Activated CD8-positive, alpha-beta memory T cell treated with anti-CD3 and anti-CD28 coated beads, Interleukin-2, amount 50 U/mL, for 1 hour (primary cell): Measurements from ENCODE around the gene ELAC1.

Experiments
- DNase-seq: peaks from one replicate; pipeline ENCODE4 v3.0.0-alpha.2; 2020; ENCODE audit errors: extremely low read depth

ELAC1 gene

GRCh38 chr18:51017140-51017879 is 49.5 kb downstream of the ELAC1 start:
- no peak for DNase-seq

DNA sequence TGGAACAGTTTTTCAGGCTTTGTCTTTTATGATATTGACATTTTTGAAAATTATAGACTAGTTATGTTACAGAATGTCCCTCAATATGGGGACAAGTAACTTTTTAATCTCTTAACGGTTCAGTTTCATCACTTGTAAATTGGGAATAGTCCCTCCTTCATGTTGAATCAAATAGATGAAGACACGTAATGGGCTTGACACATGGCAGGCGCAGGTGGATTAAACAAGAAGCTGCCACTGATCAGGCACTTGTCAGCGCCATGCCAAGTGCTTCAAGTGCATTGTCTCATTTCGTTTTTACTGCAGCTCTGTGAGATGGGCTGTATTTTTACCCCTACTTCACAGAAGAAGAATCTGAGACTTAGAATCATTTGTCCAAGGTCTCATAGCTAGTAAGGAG is 52.7 kb downstream of the ELAC1 start:
- DNase-seq: no peak

DNA sequence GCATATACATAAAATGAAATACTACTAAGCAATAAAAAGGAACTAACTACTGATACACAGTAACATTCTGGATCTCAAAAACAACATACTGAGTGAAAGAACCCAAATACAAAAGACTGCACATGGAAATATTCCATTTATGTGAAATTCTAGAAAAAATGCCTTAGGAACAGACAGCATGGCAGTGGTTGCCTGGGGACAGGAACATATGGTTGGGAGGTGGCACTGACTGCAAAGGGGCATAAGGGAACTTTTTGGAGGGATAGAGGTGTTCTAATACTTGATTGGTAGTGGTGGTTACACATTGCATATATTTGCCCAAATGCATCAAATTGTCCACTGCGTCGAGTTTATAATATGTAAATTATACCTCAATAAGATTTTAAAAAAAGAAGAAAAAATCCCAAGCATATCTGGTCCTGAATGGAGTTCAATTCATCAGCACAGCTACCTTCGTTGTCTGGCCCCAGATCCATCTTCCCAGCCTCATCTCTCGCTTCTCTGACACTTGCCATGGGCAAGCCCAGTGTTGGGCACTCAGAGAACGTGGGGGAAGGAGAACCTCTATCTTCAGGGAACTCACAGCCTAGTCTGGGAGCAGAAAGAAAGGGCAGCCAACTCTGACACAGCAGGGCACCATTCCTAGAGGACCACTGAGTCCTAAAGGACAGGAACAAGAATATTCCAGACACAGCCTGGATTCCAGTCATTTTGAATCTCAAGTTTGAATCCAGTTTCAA is 53.6 kb downstream of the ELAC1 start:
- DNase-seq: no peak

DNA sequence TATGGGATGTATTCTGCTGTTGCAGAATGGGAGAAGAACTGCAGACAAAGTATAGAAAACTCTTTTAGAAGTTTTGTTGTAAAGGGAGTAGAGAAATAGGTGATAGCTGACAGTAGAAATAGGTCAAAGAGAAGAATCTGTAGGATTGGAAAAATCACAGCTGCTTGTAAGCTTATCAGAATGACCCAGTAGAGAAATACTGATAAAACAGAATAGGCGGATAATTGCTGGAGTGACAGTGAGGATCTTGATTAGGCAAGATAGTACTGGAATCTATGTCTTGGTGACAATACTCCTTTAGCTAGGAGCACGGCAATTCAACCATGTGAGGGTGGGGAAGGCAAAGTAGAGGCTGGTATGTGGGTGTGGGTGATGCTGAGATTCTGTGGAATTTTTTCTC is 57.7 kb downstream of the ELAC1 start:
- DNase-seq: no peak

DNA sequence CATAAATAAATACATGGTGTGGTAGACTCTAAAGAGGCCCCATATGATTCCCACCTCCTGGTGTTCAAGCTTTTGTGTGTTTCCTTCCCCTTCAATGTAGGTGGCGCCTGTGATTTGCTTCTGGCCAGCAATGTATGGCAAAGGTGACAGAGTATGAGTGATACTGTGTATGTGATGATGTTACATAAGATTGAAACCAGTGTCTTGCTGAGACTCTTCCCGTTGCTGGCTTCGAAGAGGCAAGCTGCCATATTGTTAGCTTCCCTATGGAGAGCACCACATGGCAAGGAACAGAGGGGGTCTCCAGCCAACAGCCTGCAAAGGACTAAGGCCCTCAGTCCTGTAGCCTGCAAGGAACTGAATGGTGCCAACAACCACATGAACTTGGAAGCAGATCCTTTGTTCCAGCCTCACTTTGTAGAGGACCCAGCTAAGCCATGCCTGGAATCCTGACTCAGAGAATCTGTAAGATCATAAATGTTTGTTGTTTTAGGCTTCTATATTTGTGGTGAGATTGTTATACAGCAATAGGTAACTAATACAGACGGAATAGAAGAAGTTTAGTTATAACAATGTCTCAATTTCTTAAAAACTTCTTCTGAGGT is 60.5 kb downstream of the ELAC1 start:
- no peak for DNase-seq

DNA sequence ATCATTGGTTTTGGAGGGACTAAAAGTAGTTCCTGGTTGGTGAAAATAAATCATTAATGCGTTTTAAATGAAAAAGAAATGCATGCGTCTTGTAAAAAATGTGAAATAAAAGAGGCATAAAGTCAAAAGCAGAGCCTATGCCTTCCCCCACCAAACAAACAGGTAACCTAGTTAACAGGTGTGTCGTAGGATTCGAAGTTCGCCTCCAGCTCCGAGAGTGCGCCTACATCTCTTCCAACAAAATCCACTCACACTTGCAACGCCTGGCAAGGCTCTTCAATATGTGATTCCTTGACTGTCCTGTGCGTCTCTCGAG is 61.5 kb downstream of the ELAC1 start:
- no peak for DNase-seq

- peak; percentile 96 for DNase-seq
Measured at GRCh38 chr18:51029694-51030536, 62.1 kb downstream of the ELAC1 start, which contains the start of gene SMAD4. Gene SMAD4 (plus strand): TSS chr18:51030213. CDS start chr18:51047047, 16,834 bp downstream.

DNA sequence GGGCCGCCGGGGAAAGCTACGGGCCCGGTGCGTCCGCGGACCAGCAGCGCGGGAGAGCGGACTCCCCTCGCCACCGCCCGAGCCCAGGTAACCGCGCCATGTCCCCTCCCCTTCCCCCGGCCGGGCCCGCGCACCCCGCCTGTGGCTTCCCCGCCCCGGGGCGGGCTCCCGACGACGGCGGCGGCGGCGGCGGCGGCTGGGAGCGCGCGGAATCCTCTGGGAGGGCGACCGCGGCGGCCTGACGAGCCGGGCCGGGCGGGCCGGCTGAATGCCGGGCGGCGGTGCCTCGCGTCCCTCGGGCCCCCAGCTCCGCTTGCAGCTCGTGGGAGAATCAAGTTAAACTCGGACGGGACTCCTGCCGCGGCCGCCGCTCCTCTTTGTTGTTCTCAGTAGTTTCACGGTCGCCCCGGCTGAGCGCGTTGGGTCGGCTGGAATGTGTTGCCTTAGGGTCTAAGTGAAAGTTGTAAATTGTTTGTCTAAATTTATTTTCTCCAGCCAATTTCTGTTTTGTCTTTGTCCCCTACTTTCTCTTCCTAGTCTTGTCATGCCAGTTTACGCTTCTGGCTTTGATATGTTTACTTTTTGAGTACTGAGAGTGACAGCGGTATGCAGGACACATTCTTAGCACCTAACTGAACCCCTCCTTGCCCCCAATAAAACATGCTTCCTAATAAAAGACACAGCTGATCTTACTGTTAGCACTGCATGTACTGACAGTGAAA is 62.9 kb downstream of the ELAC1 start:
- DNase-seq: peak; percentile 9

- no peak for DNase-seq
Measured at GRCh38 chr18:51032193-51032592, 64.4 kb downstream of the ELAC1 start.

DNA sequence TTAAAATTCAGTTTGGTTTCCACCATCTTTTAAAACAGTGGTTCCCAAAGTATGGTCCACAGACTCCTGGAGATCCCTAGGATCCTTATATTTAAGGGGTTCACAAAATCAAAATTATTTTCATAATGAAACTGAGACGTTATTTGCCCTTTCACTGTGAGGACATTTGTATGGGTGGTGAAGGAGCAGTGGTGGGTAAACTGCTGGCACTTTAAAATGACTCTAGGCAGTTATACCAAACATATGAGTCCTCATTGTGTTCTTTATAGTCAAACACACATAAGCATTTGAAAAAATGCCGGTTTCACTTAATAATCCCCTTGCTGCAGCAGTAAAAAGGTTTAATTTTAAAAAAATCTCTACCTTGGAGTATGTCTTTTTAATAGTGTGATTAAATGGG is 69.4 kb downstream of the ELAC1 start:
- no peak for DNase-seq
